Colonic mucosa (tissue), 4 donors: ENCODE results near the gene SHLD1. TPM values are rescaled to one million over a fixed set of nuclear protein-coding genes. Genes with fewer than 3 reads are reported as not detected.

ENCODE experiments used
- DNase-seq: peaks from one replicate; pipeline ENCODE4 v3.0.0-alpha.2; 2020
- H3K27ac ChIP-seq: fragments of 200-600 bp; one replicate; pipeline ENCODE4 v1.8.0; 2021
- H3K27me3 ChIP-seq: fragments of 200-600 bp; one replicate; pipeline ENCODE4 v1.8.0; 2021
- H3K36me3 ChIP-seq: fragments of 200-600 bp; one replicate; pipeline ENCODE4 v1.8.0; 2021
- H3K4me1 ChIP-seq: fragments of 200-600 bp; one replicate; pipeline ENCODE4 v1.8.0; 2021; ENCODE audit warnings: mild to moderate bottlenecking
- H3K4me3 ChIP-seq: fragments of 200-600 bp; one replicate; pipeline ENCODE4 v1.8.0; 2021
- H3K9ac ChIP-seq, 2 donors: one replicate each; pipeline ENCODE4 v1.7.0; 2013; ENCODE audit warnings: control low read depth in 2 of 2, low read depth in 2 of 2, low read length in 2 of 2
- H3K9me3 ChIP-seq: fragments of 200-600 bp; one replicate; pipeline ENCODE4 v1.8.0; 2021
- CTCF ChIP-seq: fragments of 200-600 bp; IDR thresholded peaks from one replicate; pipeline ENCODE4 v1.8.0; 2022; ENCODE audit warnings: antibody characterized with exemption, mild to moderate bottlenecking
- intact Hi-C: fragments of 100-400 bp; cut with DNase I; formaldehyde crosslinking; loops from one replicate; pipeline ENCODE4 v1.14.1; 2022
- total RNA-seq, 2 donors: library from RNA; stranded (reverse); fragmentation: NEBNext Ultra II Directional in 1 of 2; extraction: Animal tissue kit (Norgen Biotek cat#: 25700) in 1 of 2; gene quantifications; one replicate each; pipeline ENCODE4 v1.2.1, GENCODE V29; 2021
- donor health status: healthy.
- donor health status: DM: no; HTN: no; CAD: no.
- donor health status: DM: no; HTN: no; CAD: no.

Gene SHLD1
- total RNA-seq, 2 donors from 2014 or later: 4.0 to 9.1 TPM

DNA sequence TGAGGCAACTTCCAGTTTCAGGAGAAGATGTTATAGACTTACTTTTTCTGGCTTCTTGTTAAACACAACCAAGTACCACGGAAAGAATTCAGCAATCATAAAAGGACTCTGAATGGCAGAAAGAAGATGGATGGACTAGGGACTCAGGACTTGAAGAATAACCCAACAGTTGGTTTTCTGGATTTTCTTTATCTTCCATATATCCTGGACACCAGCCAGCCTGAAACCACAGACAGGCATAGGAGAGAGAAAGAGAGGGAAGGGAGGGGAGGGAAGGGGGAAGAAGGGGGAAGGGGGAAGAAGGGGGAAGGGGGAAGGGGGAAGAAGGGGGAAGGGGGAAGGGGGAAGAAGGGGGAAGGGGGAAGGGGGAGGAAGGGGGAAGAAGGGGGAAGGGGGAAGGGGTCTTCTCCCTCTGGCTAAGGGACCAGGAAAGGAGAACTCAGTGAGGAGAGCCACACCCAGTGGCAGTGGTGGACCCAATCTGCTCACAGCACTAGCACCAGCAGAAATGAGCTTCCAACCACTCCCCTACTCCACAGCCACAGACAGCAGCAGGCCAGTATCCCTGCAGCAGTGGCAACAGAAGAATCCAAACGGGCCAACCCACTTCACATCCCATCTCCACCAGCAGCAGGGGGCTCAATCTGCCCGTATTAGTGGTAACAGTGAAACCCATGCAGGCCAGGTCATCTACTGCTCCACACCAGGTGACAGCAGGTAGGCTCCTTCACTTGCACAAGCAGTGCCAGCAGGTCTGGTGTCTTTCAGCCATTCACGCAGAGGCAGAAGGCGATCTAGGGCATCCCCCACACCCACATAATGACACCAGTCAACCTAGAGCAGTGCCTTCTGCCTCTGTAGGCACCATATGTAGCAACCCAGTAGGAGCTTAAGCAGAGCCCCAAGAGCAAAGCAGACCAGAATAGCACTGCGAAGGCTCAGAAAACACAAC lies 121.5 kb downstream of the SHLD1 start:
- H3K27ac ChIP-seq: no peak overlapping the region
- H3K4me3 ChIP-seq: no peak overlapping the region
- no peaks in the 10 kb centered on the region for H3K27me3 ChIP-seq
- DNase-seq: no peak
- H3K4me1 ChIP-seq: no peaks in the 10 kb centered on the region
- no peak for TF ChIP-seq CTCF
- intact Hi-C loops: no loop called here
- H3K9ac ChIP-seq: no peak overlapping the region
- H3K9me3 ChIP-seq: no peaks in the 10 kb centered on the region
- H3K36me3 ChIP-seq: no peaks in the 10 kb centered on the region

DNA sequence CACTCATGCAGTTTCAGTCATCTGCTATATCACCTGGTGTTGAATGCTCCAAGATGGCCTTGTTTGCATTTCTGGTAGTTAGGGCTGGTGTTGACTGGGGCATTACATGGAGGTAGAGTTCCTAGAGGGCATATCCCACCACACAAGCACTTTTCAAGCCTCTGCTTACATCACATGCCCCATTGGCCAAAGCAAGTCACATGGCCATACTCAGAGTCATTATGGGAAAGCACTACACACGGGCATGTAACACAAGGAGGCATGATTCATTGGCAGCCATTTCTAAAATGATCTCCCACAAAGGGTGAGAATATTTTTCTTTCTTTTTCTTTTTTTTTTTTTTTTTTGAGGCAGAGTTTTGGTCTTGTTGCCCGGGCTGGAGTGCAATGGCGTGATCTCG lies 126.9 kb downstream of the SHLD1 start:
- no peaks in the 10 kb centered on the region for H3K36me3 ChIP-seq
- no peaks in the 10 kb centered on the region for H3K4me1 ChIP-seq
- DNase-seq: no peak
- intact Hi-C loops: no loop called here
- no peaks in the 10 kb centered on the region for H3K9me3 ChIP-seq
- no peak for TF ChIP-seq CTCF
- no peak overlapping the region for H3K27ac ChIP-seq
- no peak overlapping the region for H3K9ac ChIP-seq
- H3K27me3 ChIP-seq: no peaks in the 10 kb centered on the region
- H3K4me3 ChIP-seq: no peak overlapping the region

DNA sequence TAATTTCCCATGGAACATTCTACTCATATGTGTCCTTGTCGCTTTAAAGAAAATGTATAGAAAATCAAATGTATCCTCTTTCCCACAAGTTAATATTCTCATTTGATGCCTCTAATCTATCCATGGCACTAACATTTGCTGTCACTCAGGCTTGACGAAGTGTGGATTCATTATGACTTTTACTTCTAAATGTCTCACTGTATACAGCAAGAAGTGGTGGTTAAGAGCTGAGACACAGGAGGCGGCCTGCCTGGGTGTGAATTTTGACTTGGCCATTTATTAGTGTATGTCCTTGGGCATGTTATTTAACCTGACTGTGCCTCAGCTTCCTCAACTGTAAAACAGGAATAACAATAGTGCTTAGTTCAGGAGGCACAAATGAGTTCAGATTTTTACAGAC lies 130.1 kb downstream of the SHLD1 start:
- H3K27ac ChIP-seq: no peak overlapping the region
- no peak for DNase-seq
- no peak for TF ChIP-seq CTCF
- intact Hi-C loops: no loop called here
- no peak overlapping the region for H3K4me3 ChIP-seq
- H3K9ac ChIP-seq: no peak overlapping the region
- no peaks in the 10 kb centered on the region for H3K27me3 ChIP-seq
- H3K4me1 ChIP-seq: no peaks in the 10 kb centered on the region
- H3K9me3 ChIP-seq: no peaks in the 10 kb centered on the region
- no peaks in the 10 kb centered on the region for H3K36me3 ChIP-seq

DNA sequence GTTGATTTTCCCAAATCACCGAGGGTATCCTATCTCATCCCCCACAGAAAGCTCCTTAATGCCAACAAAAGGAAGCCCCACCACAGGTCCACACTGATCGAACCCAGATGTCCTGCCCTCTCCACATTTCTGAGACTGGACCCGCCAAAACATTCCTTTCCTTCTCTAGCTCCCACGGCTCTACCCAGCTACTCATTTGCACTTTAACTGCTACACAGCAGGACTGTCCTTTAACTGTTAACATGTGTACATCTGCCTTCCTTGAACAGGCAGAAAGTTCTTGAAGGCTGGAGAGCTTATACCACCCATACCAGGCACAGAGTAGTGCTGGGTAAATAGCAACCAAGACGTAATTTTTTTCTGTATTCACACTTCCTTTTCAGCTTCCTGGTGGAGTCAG lies 131.5 kb downstream of the SHLD1 start:
- Histone ChIP-seq H3K9ac (no peak overlapping the region), H3K4me3 (no peak overlapping the region), H3K36me3 (no peaks in the 10 kb centered on the region), H3K27ac (no peak overlapping the region), H3K27me3 (no peaks in the 10 kb centered on the region), H3K4me1 (no peaks in the 10 kb centered on the region), H3K9me3 (no peaks in the 10 kb centered on the region)
- no peak for DNase-seq
- intact Hi-C loops: no loop called here
- TF ChIP-seq CTCF: no peak

- Histone ChIP-seq H3K4me3 (no peak overlapping the region), H3K27me3 (no peaks in the 10 kb centered on the region)
- TF ChIP-seq CTCF: no peak
These were observed 132.0 kb downstream of the SHLD1 start for GRCh38 chr20:5882166-5882565.

More at GRCh38 chr20:5882166-5882565, 132.0 kb downstream of the SHLD1 start:
- DNase-seq: no peak
- H3K9me3 ChIP-seq: no peaks in the 10 kb centered on the region
- intact Hi-C loops: no loop called here
- no peak overlapping the region for H3K27ac ChIP-seq
- no peak overlapping the region for H3K9ac ChIP-seq
- H3K4me1 ChIP-seq: no peaks in the 10 kb centered on the region
- no peaks in the 10 kb centered on the region for H3K36me3 ChIP-seq
